Measurements from ENCODE around the gene TRIM22.
"Not testable (repeated sequence)": the region's sequence is repeated elsewhere in the genome, so short reads cannot be mapped to it uniquely, and the experiment has no call there.

Gene TRIM22

GRCh38 chr11:5689551-5689983 lies at the start of gene TRIM22:
Gene TRIM22, plus strand, starts transcription at chr11:5689790. Its CDS starts 6,443 bp downstream, at chr11:5696233.
- peak; percentile 82 for DNase-seq

- no peak for DNase-seq
Measured at GRCh38 chr11:5639953-5640352, 49.6 kb upstream of the TRIM22 start.

GRCh38 chr11:5643585-5643984 lies 46.0 kb upstream of the TRIM22 start:
- DNase-seq, result no peak

GRCh38 chr11:5646139-5646538 lies 43.5 kb upstream of the TRIM22 start:
- no peak for DNase-seq

GRCh38 chr11:5655474-5655873 lies 34.1 kb upstream of the TRIM22 start:
- no peak for DNase-seq

- not testable (repeated sequence) for DNase-seq
Measured at GRCh38 chr11:5656956-5657355, 32.6 kb upstream of the TRIM22 start.

GRCh38 chr11:5658318-5658717 lies 31.3 kb upstream of the TRIM22 start:
- no peak for DNase-seq

- DNase-seq, result no peak
Measured at GRCh38 chr11:5663511-5663910, 26.1 kb upstream of the TRIM22 start.

GRCh38 chr11:5665051-5665570 lies 24.5 kb upstream of the TRIM22 start:
- no peak for DNase-seq

GRCh38 chr11:5665746-5666401 lies 23.7 kb upstream of the TRIM22 start:
- no peak for DNase-seq

GRCh38 chr11:5666402-5666793 lies 23.2 kb upstream of the TRIM22 start:
- no peak for DNase-seq

- DNase-seq, result no peak
Measured at GRCh38 chr11:5671831-5672230, 17.8 kb upstream of the TRIM22 start.

- DNase-seq, result no peak
Measured at GRCh38 chr11:5674391-5674790, 15.2 kb upstream of the TRIM22 start.

GRCh38 chr11:5679811-5680210 lies 9.8 kb upstream of the TRIM22 start:
- DNase-seq, result no peak

- not testable (repeated sequence) for DNase-seq
Measured at GRCh38 chr11:5682890-5683441, 6.6 kb upstream of the TRIM22 start.

- DNase-seq, result peak; percentile 74
Measured at GRCh38 chr11:5683620-5684019, 6.0 kb upstream of the TRIM22 start.

- DNase-seq, result no peak
Measured at GRCh38 chr11:5684036-5684645, 5.4 kb upstream of the TRIM22 start.

- peak; percentile 92 for DNase-seq
Measured at GRCh38 chr11:5684646-5685362, 4.8 kb upstream of the TRIM22 start, which contains the start of gene TRIM5. Gene TRIM5, minus strand, starts transcription at chr11:5685074. Its CDS starts 4,897 bp downstream, at chr11:5680177.

- no peak for DNase-seq
Measured at GRCh38 chr11:5686426-5686825, 3.2 kb upstream of the TRIM22 start.

- no peak for DNase-seq
Measured at GRCh38 chr11:5688482-5688881, 1.1 kb upstream of the TRIM22 start.

GRCh38 chr11:5690216-5690615 lies 626 bp downstream of the TRIM22 start:
- no peak for DNase-seq

GRCh38 chr11:5690736-5691135 lies 1.1 kb downstream of the TRIM22 start:
- DNase-seq, result no peak

GRCh38 chr11:5691238-5691963 lies 1.8 kb downstream of the TRIM22 start:
- not testable (repeated sequence) for DNase-seq
